Raji (cell line): ENCODE measurements around the gene DUSP28.

Source experiments
- POLR2A ChIP-seq: IDR thresholded peaks from 2 replicates; pipeline ENCODE4 v1.6.1; 2011; ENCODE audit warnings: low read depth, low read length, control low read depth; ENCODE audit not compliant: insufficient read depth

DUSP28 gene

DNA sequence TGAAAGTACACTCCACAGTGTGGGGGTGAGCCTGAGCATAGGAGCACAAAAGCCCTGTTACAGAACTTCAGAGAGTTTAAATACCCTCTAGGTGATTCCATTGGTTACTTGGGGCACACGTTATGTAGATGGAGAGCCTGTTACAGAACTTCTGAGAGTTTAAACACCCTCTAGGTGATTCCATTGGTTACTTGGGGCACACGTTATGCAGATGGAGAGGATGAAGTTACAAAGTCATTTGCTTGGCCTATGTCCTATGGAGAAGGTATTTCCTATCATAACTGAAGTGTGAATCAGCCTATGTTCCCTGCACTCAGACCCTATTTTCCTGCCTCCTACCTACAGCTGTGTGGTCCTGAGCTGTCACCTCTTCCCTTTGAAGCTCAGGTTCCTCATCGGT lies 22.6 kb downstream of the DUSP28 start:
- TF ChIP-seq POLR2A: no peak

- TF ChIP-seq POLR2A: no peak; the same call in 1 of the 2 replicates
Observed at GRCh38 chr2:240583774-240584173, 23.6 kb downstream of the DUSP28 start.

GRCh38 chr2:240584486-240585031 lies 24.4 kb downstream of the DUSP28 start:
- peak; percentile 88 for TF ChIP-seq POLR2A

GRCh38 chr2:240585101-240585500 lies 24.9 kb downstream of the DUSP28 start:
- TF ChIP-seq POLR2A: peak; percentile 49; the same call in 1 of the 2 replicates

- no peak for TF ChIP-seq POLR2A
Observed at GRCh38 chr2:240585681-240586197, 25.6 kb downstream of the DUSP28 start.

- TF ChIP-seq POLR2A: peak; percentile 79
Observed at GRCh38 chr2:240586198-240586918, 26.2 kb downstream of the DUSP28 start, which contains the start of gene CAPN10. Gene CAPN10 (plus strand): TSS chr2:240586734. CDS start chr2:240586912, 178 bp downstream.

DNA sequence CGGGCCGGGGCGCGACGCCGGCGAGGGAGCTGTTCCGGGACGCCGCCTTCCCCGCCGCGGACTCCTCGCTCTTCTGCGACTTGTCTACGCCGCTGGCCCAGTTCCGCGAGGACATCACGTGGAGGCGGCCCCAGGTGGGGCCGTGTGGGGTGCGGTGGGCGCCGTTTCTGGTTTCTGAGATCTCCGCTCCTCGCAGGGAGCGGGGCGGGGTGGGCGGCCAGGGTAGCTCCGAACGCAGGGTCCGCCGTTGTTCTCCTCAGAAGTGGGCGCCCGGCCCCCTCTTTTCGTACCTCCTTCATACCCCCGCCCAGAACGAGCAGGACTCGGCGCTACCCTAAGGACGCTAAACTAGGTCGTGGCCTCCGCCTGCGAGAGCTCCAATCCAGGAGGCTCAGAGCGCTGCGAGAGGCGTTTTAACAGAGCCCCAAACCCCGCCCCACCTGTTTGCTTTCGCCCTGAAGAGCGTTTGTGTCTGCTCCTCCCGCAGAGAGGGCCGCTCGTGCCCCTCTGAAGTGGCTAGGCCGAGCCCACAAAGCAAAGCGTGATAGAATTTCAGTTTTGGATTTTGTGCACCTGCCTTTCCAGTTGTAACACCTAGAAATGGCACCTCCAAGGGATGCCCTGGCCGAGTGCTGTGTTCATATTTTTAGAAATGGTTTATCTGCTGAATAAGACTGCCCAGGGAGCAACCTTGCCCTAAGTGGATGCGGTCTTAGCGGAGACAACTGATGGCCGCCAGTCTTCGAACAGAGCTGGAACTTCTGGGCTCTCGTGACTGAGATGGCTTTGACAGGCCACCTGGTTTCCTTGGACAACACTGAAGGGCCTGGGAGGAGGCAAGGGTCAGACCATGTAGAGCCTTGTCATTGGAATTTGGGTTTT lies 27.0 kb downstream of the DUSP28 start:
- TF ChIP-seq POLR2A: peak; percentile 30; the same call in 1 of the 2 replicates

- no peak for TF ChIP-seq POLR2A
Observed at GRCh38 chr2:240588006-240588655, 28.0 kb downstream of the DUSP28 start.

DNA sequence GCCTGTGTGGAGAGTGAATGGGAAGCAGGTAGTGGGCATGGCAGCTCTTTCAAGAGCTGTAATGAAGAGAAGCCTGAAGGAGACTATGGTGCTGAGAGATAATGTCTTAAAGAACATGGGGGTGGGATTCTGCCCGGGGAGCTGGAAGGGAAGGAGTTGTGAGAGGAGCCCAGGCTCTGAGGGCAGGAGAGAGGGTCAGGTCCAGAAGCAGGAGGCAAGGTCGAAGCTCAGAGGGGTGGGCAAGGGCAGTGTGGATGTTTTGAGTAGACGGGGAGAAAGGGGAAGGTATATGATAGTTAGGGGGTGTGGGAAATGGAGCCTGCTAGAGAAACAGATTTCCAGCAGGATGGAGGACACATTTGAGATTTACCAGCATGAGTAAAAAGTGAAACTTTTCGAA lies 28.5 kb downstream of the DUSP28 start:
- no peak for TF ChIP-seq POLR2A

- no peak for TF ChIP-seq POLR2A
Observed at GRCh38 chr2:240589375-240589774, 29.2 kb downstream of the DUSP28 start.

DNA sequence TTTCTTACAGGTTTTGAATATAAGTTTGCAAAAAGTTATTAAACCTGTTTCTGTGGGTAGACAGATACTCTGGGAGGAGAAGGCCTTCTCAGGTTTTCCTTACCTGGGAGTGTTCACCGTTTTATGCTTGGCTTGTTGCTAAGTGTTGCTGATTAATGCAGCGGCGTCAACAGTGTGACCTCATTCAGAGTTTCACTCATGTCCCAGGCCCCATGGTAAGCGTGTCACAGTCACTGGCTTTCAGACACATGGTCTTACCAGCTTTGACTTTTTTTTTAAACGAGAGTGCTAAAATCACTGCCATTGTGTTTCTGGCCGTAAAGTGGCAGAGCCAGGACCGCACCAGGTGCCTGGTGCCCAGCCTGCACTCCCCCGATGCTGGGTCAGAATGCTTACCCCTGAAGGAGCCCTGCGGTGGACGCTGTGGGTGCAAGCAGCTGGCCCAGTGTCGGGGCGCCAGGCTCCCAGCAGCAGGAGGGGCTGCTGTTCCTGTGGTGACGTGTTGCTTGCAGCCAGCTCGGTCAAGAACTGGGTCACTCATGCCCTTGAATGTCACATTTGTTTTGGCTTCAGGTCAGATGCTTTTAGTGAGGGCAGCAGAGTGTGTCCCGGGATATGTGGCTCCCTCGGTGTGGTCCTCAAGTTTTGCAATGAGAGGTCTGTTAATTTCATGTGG lies 29.8 kb downstream of the DUSP28 start:
- TF ChIP-seq POLR2A: no peak

DNA sequence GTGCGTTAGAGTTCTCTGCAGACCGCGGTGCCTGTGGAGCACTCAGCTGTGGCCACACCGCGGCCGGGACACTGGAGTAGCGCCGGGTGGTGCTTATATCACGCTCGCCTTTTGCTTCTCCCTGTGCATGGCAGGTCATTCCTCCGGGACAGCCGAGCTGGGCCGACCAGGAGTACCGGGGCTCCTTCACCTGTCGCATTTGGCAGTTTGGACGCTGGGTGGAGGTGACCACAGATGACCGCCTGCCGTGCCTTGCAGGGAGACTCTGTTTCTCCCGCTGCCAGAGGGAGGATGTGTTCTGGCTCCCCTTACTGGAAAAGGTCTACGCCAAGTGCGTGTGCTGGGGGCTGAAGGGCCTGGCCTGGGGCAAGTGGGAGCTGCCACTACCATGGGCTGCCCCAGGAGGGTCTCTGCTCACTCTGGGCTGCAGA lies 30.5 kb downstream of the DUSP28 start:
- TF ChIP-seq POLR2A: no peak

- TF ChIP-seq POLR2A: no peak
Observed at GRCh38 chr2:240591226-240591625, 31.1 kb downstream of the DUSP28 start.

DNA sequence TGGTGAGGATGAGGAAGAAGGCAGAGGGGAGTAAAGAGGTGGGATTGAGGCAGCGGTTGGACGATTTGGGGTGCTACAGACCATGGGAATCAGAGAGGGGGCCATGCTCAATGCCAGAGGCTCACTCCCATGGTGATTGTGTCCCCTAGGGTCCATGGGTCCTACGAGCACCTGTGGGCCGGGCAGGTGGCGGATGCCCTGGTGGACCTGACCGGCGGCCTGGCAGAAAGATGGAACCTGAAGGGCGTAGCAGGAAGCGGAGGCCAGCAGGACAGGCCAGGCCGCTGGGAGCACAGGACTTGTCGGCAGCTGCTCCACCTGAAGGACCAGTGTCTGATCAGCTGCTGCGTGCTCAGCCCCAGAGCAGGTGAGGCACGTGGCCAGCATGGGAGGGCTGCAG lies 31.6 kb downstream of the DUSP28 start:
- TF ChIP-seq POLR2A: no peak
